Nucleus accumbens (tissue), 56 donors: ENCODE data around the gene DCP2.
"Not testable (repeated sequence)": the region's sequence is repeated elsewhere in the genome, so short reads cannot be mapped to it uniquely, and the experiment has no call there.

Experiments
- DNase-seq, 56 donors: peaks; one replicate each; lab custom pipeline; 2025; lab: John Stamatoyannopoulos, UW

The DCP2 gene

DNA sequence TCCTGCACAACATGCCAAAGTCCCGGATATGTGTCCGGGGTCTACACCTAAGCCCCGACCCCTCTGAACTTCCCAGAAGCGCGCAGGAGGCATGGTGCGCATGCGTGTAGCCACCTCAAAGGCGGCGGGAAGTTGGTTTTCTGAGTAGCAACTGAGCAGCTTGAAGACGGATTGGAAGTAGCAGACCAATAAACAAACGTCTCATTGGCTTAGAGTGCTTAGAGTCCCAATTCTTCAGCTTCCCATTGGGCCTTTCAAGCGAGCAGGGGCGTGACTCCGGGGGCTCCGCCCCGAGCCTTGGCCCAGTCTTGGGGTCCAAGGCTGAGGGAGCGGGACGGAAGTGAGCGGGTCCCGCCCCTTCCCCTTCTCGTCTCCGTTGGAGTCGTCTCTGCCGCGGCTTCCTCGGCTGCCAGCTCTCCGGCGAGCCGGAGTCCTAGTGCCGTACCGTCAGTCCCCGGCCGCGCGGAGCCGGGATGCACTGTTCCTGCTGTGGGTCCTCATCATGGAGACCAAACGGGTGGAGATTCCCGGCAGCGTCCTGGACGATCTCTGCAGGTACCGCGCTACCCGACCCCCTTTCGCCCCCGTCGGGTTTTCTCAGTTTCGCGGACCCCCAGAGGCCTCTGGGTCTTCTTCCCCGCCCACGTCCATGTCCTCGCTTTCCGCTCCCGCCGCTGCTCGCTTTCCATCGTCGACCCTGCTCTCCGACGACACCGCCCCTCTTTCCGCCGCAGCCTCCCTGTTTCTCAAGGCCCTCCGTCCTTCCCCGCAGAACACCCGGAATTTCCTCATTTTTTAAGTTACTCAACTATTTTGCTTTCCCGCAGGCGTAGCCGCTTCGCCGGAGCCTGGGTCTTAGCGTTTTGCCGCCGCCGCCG is at the start of gene DCP2:
TSS of gene DCP2 (plus strand) at position 367 of the 878 bp plus-strand sequence. CDS start at position 503, 136 bp downstream.
- DNase-seq = peak; percentile 56 to 98 (median 91)

DNA sequence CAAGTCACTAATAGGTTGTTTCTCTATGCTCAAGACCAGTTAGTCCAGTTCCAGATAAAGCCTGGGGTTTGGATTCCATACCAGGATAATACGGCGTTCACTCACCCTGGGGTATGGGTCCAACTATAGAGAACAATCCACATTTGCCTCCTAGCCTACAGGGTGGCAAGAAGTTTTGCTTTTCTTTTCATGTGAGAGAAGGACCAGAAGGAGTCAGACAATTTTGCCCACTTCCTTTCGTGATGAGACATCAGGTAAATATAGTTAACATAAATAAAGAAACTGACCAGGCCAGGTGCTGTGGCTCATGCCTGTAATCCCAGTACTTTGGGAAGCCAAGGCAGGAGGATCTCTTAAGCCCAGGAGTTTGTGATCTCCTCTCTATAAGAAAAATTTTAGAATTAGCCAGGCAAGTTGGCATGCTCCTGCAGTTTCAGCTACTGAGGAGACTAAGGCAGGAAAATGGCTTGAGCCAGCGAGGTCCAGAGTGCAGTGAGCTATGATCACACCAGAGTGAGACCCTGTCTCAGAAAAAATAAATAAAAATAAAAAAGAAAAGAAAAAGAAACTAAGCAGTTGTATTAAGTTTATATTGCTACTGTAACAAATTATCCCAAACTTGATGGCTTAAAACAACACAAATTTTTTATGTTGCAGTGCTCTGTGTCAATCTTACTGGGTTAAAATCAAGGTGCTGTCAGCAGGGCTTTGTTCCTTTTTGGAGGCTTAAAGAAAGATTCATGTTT is 47.1 kb upstream of the DCP2 start:
- no peak for DNase-seq

DNA sequence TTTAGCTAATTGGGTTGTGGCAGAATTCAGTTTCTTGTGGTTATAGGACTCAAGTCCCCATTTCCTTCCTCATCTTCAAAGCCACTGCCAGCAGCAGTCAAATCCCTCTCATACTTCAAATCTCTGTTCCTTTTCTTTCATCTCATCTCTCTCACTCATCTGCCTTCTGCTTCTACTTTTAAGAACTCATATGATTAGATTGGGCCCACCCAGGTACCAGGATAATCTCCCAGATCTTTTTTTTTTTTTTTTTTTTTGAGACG is 46.6 kb upstream of the DCP2 start:
- DNase-seq = no peak

DNA sequence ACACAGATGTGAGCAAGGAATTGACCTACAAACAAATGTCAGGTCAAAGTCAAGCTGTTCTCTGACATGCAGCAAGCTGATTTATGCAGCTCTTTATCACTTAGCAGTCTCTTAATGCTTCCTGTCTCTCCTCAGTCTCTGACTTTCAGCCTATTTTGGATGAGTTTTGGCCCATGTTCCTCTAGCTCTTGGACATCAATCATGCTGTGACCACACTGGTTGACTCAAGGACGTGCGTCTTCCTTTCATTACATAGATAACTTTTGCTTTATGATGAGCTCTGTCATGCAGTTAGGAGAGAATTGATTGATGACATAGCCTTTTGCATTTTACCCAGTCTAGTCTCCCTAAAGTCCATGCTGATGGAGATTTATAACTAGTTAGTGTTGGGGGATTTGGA is 45.1 kb upstream of the DCP2 start:
- DNase-seq = no peak

DNA sequence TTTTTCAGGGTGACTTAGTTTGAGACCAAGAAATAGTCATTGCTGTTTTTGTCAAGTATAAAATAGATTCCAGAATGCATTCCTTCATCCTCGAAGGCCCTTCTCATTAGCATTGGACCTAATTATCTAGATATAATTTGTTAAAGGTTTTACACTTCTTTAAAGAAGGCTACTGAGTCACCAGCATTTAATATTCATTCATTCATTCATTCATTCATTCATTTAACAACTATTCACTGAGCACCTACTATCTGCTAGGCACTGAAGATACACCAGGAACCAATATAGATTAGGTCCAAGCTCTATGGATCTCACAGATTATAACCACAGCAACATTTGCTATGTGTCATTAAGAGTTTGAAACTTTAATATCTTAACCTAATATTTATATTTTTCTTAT is 43.5 kb upstream of the DCP2 start:
- DNase-seq = no peak

DNA sequence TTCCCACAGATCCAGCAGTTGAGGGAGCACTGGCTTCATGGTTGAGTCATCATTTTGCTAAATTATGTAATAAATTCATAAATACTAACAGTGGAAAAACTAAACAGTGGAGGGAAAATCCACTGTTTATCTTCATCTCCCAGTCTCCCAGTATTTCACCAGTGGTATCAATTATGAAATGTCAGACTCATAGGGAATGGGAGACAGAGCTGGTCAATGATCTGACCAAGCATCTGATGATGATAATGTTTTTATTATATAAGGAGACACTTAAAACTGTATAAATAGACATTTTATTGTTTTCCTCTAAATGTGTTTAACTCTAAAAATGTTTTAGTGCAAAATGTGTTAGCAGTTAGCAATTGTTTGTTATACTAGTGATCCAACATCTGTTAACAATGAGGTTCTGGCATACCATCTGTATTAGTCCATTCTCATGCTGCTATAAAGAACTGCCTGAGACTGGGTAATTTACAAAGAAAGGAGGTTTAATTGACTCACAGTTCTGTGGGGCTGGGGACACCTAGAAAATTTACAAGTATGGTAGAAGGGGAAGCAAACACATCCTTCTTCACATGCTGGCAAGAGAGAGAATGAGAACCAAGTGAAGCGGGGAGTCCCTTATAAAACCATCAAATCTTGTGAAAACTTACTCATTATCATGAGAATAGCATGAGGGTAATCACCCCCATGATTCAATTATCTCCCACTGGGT is 42.8 kb upstream of the DCP2 start:
- DNase-seq = no peak

DNA sequence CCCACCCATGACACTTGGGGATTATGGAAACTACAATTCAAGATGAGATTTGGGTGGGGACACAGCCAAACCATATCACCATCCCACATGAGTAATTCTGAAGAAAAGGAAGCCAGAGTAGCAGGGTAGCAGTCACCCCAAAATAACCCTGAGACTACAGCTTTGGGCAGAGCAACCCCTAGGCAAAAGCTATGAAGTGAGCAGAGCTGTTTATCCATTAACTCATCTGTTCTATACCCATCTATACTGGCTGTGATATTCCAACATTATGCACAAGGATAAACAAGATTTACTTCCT is 42.3 kb upstream of the DCP2 start:
- no peak for DNase-seq

DNA sequence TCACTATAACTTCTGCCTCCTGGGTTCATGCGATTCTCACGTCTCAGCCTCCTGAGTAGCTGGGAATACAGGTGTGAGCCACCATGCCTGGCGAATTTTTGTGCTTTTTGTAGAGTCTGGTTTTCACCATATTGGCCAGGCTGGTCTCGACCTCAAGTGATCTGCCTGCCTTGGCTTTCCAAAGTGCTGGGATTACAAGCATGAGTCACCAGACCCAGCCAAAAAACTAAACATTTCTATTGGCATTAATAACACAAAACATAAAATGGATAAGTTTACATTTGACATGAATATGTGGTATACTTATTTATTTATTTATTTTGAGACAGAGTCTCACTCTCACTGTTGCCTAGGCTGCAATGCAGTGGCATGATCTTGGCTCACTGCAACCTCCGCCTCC is 40.9 kb upstream of the DCP2 start:
- DNase-seq = no peak

DNA sequence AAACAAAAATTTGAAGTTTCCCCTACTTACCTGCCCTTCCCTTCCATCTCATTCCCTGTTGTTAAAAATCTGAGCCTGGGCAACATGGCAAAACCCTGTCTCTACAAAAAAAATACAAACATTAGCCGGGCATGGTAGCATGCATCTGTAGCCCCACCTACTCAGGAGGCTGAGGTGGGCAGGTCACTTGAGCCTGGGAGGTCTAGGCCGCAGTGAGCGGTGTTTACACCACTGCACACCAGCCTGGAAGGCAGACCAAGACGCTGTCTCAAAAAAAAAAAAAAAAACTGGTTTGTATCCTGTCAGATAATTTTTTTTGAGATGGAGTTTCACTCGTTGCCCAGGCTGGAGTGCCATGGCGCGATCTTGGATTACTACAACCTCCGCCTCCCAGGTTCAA is 38.3 kb upstream of the DCP2 start:
- no peak for DNase-seq

DNA sequence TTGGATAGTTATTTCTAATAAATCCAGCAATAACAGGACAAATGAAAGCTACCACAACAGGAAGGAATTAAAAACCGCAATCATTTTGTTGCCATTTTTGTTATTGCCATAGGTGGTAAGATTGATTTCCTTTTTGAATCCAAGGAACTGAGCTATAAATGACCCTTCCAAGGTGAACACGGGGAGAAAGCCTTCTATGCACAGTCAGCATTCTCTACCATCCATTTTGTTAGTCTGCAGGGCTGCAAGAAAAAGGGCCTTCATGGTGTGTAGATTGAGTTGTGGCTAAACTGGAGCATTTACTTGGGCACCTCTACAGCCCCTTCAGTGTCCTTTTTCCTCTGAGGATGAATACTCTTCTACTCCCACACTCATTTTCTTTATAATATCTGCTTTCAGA is 35.9 kb upstream of the DCP2 start:
- no peak for DNase-seq

DNA sequence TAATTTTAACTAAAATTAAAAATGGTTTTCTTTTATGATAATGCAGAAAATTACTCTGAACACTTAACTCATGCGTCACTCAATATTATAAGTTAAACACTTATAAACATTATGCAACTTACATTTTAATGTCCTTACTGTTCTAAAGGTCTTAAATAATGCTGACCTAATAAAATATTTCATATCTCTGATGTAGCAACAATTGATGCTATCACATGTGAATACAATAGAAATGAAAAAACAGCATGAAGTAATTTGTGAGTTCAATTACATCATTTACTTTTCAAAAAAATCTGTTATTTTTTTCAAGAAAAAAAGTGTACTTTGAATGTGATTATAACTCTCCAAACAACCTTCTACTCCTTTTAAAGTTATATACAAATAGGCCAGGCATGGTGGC is 28.1 kb upstream of the DCP2 start:
- DNase-seq = no peak

DNA sequence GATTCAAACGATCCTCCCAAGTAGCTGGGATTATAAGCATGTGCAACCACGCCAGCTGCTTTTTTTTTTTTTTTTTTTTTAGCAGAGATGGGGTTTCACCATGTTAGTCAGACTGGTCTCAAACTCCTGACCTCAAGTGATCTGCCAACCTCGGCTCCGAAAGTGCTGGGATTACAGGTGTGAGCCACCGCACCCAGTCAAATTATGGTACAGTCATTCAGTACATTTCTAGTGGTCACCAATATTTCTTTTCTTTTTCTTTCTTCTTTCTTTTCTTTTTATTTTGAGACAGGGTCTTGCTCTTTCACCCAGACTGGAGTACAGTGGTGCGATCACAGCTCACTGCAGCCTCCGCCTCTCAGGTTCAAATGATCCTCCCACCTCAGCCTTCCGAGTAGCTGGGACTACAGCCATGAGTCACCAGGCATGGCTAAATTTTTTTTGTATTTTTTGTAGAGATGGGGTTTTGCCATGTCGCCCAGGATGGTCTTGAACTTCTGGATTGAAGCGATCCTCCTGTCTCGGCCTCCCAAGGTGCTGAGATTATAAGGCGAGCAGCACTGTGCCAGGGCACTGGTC is 25.4 kb upstream of the DCP2 start:
- no peak for DNase-seq

DNA sequence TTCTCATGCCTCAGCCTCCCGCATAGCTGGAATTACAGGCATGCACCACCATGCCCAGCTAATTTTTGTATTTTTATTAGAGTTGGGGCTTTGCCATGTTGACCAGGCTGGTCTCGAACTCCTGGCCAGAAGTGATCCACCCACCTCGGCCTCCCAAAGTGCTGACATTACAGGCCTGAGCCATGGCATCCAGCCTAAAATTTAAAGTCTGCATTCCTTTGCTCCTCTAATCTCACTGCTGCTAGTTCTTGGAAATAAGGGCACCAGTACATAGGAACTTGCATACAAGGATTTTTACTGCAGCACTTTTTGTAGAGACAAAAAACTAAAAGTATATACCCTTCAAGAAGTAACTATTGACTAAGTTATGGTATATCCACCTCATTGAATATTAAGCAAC is 20.0 kb upstream of the DCP2 start:
- DNase-seq = no peak

DNA sequence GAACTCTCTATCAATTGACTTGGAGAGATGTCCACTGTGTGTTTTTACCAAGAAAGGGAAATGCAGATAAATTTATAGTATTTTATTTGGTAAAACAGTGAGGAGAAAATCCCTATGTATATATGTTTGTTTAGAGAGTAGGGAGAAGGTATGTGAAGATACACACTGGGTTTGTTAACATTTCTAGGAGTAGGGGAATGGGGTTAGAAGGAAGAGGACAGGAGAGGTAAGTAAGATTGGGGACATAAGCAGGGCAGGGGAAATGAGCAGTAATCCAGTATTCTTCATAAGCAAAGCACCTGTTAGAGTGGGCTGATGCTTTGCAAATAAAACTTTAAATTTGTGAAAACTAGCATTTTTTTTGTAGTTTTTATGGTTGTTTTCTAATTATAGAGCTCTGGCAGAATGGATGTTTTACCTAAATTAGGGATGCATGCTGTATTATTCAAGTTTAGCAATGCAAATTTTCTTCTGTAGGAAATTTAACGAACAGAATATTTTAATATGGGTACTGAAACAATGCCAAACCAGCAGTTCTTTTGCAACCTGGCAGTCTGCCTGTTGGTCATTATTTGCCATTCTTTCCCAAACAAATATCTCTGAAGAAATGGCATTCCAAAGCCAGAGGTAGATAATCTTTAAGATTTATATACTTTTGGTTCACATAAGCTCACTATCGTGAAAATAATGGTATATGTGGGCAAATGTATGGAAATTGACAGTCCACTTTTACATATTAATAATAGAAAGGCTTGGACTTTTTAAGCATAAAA is 19.4 kb upstream of the DCP2 start:
- DNase-seq = no peak

DNA sequence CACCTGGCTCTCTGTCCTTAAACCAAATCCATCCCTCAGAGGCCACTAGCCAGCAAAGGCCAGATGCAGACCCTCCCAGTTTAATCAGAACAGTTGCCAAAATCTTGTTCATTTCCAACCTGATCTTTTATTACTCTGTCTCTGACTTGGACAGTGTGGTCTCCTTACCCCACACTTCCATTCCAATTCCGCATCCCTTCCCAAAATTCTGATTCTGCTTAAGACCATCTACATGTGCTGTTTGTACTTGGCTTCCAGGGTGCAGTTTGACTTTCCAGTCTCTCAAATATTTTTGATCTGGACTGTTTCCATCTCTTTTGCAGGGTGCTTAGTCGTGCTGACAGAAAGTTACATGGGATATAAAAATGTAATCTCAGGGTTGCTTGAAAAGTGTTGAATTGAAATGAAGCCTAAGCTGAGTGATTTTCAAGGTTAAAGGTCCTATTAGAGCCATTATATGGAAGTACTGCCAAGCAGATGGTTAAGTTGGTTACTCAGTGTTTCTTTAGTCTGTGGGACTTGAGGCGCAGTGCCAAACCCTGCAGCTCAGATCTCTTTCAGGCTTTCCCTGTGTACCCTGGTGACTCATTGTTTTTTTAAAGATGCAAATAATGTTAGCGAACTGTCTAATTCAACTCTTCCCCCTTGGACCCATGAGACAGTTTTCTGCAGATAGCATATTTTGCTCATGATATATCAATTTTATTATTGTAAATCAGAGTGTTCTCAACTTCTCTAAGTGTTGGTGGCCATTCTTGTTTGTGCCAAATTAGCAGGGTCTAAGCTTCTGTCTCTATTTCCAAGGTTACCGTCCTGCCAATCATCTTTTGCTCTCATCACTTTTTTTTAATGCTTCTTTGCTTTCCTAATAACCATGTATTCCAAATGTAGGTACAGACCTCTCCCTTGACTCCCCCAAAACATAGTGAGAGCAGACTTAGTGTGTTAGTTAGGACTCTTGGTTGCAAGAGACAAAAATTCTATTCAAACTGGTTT is 18.2 kb upstream of the DCP2 start:
- DNase-seq = peak in 6 of 56 donors; percentile 2 to 50 (median 16)

DNA sequence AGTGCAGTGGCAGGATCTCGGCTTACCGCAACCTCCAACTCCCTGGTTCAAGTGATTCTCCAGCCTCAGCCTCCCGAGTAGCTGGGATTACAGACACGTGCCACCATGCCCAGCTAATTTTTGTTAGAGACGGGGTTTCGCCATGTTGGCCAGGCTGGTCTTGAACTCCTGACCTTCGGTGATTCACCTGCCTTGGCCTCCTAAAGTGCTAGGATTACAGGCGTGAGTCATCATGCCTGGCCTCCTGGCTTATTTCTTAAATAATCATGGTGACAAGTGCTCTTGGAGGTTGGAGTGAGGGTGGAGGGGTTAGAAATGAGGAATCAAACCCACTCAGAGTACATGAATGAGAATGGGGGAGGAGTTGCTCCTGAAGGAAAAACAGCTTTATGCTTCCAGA is 16.7 kb upstream of the DCP2 start:
- peak in 1 of 56 donors; percentile 10 for DNase-seq

DNA sequence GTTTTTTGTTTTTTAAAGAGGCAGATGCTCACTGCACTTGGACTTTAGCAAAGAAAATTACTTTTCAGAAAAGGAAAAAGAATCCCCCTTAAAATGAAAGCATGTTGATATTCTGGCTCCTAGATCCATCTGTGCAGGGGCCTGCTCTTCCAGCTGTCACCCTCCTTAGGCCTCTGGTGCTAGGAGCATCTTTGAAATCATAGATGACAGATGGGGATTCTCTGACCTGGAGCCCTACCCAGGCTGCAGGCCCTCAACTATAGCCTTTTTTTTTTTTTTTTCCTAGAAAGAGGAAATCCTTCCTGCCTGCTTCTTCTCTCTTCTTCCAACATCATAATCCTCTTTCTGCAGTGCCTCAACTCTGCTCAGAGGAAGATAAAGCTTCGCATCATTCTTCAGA is 16.3 kb upstream of the DCP2 start:
- no peak for DNase-seq

DNA sequence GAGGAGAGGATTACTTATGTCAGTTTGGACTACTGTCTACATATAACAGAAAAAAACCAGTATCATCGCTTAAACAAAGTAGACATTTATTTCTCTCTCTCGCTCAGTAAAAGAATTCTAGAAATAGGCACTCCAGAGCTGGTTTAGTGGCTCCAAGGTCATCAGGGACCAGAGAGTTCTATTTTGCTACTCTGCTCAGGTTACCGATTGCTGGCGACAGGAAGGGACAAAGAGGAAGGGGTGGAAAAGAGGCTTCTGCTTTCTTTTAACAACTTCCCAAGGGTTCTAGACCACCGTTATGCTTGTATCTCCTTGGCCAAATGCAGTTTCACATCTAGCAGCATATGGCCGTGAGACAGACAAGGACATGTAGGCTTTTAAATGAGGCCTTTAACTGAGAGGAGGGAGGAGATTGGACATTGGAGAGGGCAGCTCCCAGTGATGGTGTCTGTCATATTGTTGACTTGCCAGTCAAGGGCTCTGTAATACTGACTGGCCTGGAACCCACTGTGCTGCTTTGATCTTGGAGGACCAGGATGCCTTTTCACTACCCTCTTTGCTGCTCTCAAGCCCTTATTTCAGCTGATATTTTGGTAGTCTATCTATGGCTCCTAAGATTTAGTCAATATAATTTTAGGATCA is 15.6 kb upstream of the DCP2 start:
- no peak for DNase-seq

DNA sequence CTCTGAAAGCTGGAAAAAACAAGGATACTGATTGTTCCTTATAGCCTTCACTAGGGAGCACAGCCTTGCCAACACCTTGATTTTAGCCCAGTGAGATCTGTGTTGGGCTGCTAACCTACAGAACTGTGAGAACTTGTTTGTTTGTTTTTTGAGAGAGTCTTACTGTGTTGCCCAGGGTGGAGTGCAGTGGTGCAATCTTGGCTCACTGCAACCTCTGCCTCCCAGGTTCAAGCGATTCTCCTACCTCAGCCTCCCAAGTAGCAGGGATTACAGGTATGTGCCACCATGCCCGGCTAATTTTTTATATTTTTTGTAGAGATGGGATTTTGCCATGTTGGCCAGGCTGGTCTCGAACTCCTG is 13.2 kb upstream of the DCP2 start:
- DNase-seq = not testable (repeated sequence)
